COR-L47 (cell line): Measurements from ENCODE around the gene PLPP1.

Experiments
- DNase-seq: peaks from one replicate; lab custom pipeline; 2025; lab: John Stamatoyannopoulos, UW

PLPP1 gene

DNA sequence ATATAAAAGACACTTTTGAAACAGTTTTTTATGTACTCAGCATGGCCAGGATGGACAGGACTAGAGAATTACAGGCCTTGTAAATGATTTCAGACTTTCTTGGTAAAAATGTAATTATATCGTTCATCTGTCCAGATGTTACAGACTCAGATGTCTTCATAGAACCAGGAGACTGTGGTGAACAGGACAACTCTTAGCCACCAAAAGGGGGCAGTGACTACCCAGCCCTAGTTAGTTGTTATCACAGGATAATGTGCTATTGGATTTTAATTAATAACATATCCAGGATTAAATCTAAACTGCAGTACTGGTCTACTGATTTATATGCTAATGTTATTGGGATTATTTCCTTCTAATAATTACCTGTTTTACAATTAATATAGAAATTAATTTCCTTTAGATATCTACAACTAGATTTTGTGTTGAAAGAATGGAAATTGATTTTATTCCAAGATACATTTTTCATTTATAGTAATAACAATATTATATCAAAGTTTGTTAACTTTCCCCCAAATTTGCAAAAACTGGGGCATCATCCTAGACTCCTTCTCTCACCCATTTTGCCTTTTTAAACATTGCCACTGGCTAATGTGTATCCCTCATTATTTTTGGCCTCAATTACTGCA lies 127.6 kb downstream of the PLPP1 start:
- DNase-seq: peak; percentile 32

DNA sequence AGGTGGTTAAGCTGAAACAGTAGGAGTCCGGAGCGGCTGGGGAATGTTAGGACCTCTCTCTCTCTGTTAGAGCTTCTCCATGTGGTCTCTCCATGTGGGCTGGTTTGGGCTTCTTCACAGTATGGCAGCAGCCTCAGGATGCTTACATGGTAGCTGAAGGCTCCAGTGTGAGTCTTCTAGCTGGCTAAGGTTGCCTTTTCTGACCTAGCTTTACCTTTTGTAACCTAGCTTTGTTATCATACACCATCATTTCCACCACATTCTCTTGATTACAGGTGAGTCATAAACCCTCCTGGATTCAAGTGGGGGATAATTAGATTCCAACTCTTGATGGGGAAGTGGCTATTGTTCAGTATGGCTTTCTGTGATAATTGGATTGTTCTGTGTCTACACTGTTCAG lies 128.5 kb downstream of the PLPP1 start:
- no peak for DNase-seq

DNA sequence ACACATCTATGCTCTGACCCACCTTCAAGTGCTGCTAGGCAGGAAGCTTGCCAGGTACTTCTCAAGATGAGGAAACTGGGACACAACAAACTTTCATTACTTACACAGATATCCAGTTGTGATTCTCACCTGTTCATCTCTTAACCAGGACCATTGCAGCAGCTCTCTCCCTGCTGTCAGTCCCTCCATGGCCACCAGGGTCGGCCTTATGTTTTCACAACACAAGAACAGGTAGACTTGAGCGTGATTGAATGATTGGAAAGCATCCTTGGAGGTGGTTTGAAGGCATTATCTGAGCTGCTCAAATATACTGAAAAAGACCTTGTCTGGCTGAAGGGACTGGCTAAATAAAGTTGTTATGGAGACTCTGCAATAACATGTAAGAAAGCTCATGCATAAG lies 132.6 kb downstream of the PLPP1 start:
- DNase-seq: no peak

- DNase-seq: no peak
These were observed 141.1 kb downstream of the PLPP1 start for GRCh38 chr5:55393501-55394175.

DNA sequence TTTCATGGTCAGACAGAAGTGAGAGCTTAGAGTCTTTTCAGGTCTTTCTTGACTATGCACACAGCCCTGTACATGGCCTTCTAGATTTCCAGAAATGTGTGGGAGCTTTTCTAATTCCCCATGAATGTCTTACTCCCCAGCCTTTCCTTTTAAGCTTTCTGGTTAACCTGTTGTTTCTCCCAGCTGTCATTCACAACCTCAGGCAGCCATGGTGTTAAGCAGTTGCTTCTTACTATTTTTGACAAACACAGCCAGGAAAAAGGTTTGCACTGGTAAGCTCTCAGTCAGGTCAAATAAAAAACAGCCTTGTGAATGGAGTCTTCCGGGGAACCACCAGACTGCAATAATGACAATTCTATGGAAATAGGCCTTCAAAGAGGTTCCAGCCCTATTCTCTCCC lies 142.1 kb downstream of the PLPP1 start:
- no peak for DNase-seq

- no peak for DNase-seq
These were observed 143.1 kb downstream of the PLPP1 start for GRCh38 chr5:55391707-55392106.

GRCh38 chr5:55387865-55388264 lies 146.9 kb downstream of the PLPP1 start:
- DNase-seq: no peak

DNA sequence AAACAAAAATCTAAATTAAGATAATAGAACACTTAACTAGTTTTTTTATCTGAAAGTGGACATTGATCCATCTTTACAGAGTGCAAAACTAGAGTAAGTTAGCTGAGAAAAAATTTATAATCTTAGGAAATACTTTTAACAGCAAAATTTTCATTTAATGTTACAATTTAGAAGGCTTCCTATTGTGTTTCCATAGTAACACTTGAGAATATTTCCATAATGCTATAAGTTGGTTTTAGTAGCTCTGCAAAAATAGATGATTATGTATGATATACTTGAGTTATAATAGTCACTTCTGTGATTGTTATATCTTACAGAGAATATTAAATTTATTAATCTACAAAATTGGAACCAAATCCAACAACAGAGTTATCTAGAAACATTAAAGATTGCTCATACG lies 148.4 kb downstream of the PLPP1 start:
- DNase-seq: no peak

- no peak for DNase-seq
These were observed 148.9 kb downstream of the PLPP1 start for GRCh38 chr5:55385846-55386245.

- no peak for DNase-seq
These were observed 149.5 kb downstream of the PLPP1 start for GRCh38 chr5:55385227-55385626.

GRCh38 chr5:55384072-55384471 lies 150.7 kb downstream of the PLPP1 start:
- DNase-seq: no peak

- no peak for DNase-seq
These were observed 151.5 kb downstream of the PLPP1 start for GRCh38 chr5:55383254-55383653.

- no peak for DNase-seq
These were observed 157.0 kb downstream of the PLPP1 start for GRCh38 chr5:55377810-55378209.
